Activated T-cell treated with anti-CD3 and anti-CD28 coated beads, Interleukin-2, amount 50 U/mL, for 48 hours (primary cell): ENCODE results near the gene SLC7A4.
"Not testable (repeated sequence)": the region's sequence is repeated elsewhere in the genome, so short reads cannot be mapped to it uniquely, and the experiment has no call there.

ENCODE experiments used
- DNase-seq, 2 experiments: peaks; one replicate each; pipeline ENCODE4 v3.0.0-alpha.2; 2020

Gene SLC7A4

GRCh38 chr22:21064917-21065864 lies 32.8 kb upstream of the SLC7A4 start:
- DNase-seq = no peak

GRCh38 chr22:21064425-21064824 lies 32.1 kb upstream of the SLC7A4 start:
- DNase-seq = not testable (repeated sequence)

- not testable (repeated sequence) for DNase-seq
Measured at GRCh38 chr22:21061660-21062321, 29.4 kb upstream of the SLC7A4 start.

- not testable (repeated sequence) for DNase-seq
Measured at GRCh38 chr22:21060363-21060762, 28.0 kb upstream of the SLC7A4 start.

- peak in 1 of 2 experiments; percentile 20 for DNase-seq
Measured at GRCh38 chr22:21055880-21056319, 23.5 kb upstream of the SLC7A4 start.

GRCh38 chr22:21055564-21055834 lies 23.1 kb upstream of the SLC7A4 start:
- no peak for DNase-seq

- DNase-seq = no peak
Measured at GRCh38 chr22:21054714-21055563, 22.6 kb upstream of the SLC7A4 start.

- no peak for DNase-seq
Measured at GRCh38 chr22:21054046-21054713, 21.8 kb upstream of the SLC7A4 start.

GRCh38 chr22:21052715-21053459 lies 20.5 kb upstream of the SLC7A4 start:
- DNase-seq = no peak

GRCh38 chr22:21051831-21052400 lies 19.6 kb upstream of the SLC7A4 start:
- no peak for DNase-seq

GRCh38 chr22:21051145-21051830 lies 18.9 kb upstream of the SLC7A4 start:
- DNase-seq = no peak

- not testable (repeated sequence) for DNase-seq
Measured at GRCh38 chr22:21048965-21049364, 16.6 kb upstream of the SLC7A4 start.

- DNase-seq = not testable (repeated sequence)
Measured at GRCh38 chr22:21048448-21048847, 16.1 kb upstream of the SLC7A4 start.

GRCh38 chr22:21047730-21048129 lies 15.4 kb upstream of the SLC7A4 start:
- no peak for DNase-seq

- no peak for DNase-seq
Measured at GRCh38 chr22:21047035-21047661, 14.8 kb upstream of the SLC7A4 start.

- peak; percentile 80 to 86 for DNase-seq
Measured at GRCh38 chr22:21045585-21046294, 13.4 kb upstream of the SLC7A4 start, which contains the start of gene LRRC74B. LRRC74B (plus strand) TSS chr22:21045946; CDS start chr22:21045987, 41 bp downstream.

- peak in 1 of 2 experiments; percentile 29 for DNase-seq
Measured at GRCh38 chr22:21044931-21045584, 12.7 kb upstream of the SLC7A4 start.

GRCh38 chr22:21043860-21044535 lies 11.6 kb upstream of the SLC7A4 start:
- DNase-seq = no peak
